ENCODE results near the gene PLSCR1.
"Not testable (repeated sequence)": the region's sequence is repeated elsewhere in the genome, so short reads cannot be mapped to it uniquely, and the experiment has no call there.

The PLSCR1 gene

DNA sequence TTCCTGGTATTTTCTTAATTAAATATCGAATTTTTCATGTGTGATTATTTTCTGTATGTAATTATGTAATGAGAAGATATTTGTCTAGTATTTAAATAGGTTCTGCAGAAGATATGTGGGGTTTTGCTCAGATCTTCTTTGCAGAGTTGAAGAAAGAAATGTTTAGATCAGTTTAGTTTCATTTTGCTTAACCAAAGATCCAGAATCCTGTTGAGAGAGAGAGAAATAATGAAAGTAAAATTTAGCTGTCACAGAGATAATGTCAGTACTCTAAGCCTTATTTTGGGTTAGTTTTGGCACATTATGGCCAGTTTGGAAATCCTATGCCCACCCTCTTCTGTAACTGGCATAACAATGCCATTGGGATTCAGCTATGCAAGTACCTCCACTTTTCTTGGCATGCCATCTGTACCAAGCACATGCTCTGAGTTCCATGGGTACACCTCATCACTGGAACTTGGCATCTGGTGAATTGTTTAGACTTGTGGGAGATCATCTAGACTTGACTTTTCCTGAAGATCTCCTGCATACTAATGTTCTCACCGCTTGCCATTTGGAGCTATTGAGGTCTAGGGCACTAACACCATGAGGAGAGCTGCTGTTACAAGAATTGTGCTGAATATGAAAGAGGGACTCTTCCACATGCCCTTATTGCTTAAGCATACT is 30.9 kb downstream of the PLSCR1 start:
- Mint-ChIP-seq H3K4me1 (no peaks in the 10 kb centered on the region), H3K36me3 (peaks cover 8 to 10% of the 10 kb centered on the region in 2 donors), H3K9me3 (no peaks in the 10 kb centered on the region), H3K27me3 (no peaks in the 10 kb centered on the region), H3K4me3 (no peak overlapping the region), H3K27ac (no peak overlapping the region)
- ATAC-seq (replicated peaks) (no peak), DNase-seq (no peak)

DNA sequence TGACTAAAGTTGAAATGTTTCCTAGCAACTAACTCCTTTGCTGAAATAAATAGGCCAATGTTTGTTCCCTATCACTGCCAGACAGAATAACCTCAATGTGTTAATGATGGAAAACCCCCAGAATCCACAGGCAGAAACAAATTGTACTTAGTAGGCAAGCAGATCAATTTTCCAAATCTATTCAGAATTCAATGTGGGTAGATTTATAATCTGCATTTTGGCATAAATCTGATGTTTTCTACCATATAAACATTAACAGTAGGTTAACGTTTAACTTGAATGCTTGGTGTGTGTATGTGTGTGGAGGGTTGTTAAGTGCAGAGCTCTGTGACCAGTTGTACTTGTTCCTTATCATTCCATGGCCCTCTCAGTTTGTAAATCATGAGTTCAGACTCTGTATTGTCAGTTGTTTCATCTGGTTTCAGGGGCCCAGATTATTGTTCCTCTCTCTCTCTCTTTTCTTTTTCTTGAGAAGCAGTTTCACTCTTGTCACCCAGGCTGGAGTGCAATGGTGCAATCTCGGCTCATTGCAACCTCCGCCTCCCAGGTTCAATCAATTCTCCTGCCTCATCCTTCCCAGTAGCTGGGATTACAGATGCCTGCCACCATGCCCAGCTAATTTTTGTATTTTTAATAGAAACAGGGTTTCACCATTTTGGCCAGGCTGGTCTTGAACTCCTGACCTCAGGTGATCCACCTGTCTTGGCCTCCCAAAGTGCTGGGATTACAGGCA is 32.8 kb downstream of the PLSCR1 start:
- no peaks in the 10 kb centered on the region for H3K9me3 Mint-ChIP-seq
- H3K36me3 Mint-ChIP-seq = peaks cover 5 to 6% of the 10 kb centered on the region in 2 donors
- H3K4me1 Mint-ChIP-seq = peaks cover 0 to 1% of the 10 kb centered on the region in 2 donors
- H3K4me3 Mint-ChIP-seq = no peak overlapping the region
- DNase-seq (no peak), ATAC-seq (replicated peaks) (no peak)
- no peak overlapping the region for H3K27ac Mint-ChIP-seq
- H3K27me3 Mint-ChIP-seq = no peaks in the 10 kb centered on the region

DNA sequence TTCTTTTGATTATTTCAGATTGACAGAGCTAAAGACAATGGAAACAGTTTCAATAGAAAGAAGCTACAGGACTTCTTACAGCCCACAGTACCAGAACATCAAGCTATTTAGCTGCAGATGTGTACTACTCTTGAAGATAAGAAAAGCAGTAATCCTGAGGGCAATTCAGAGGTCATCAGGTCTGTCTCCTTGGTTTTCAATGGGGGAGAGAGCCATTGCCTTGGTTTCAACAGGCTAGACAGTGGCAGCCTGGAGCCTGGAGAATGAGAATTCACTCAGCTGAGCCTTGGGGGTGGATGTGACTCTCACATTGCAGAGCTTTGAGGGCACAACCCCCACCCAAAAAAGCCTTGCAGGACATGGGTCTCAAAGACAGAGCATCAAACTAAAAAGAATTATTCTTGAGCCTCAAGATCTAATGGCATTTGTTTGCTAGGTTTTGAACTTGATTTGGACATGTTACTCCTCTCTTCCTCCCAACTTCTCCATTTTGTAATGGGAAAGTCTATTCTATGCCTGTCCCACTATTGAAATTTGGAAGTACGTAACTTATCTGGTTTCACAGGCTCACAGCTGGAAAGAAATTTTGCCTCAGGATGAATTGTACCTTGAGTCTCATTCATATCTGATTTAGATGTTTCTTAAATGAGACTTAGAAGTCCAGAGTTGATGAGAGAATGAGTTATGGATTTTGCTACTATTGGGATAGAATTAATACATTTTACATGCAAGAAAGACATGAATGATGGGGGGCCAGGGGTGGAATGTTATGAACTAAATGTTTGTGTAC is 36.9 kb downstream of the PLSCR1 start:
- DNase-seq = no peak
- no peak for ATAC-seq (replicated peaks)
- Mint-ChIP-seq H3K27me3 (no peaks in the 10 kb centered on the region), H3K36me3 (peaks cover 3 to 4% of the 10 kb centered on the region in 2 donors), H3K9me3 (peaks cover 0 to 5% of the 10 kb centered on the region in 2 donors), H3K27ac (no peak overlapping the region), H3K4me1 (peaks cover 0 to 6% of the 10 kb centered on the region in 2 donors), H3K4me3 (no peak overlapping the region)

DNA sequence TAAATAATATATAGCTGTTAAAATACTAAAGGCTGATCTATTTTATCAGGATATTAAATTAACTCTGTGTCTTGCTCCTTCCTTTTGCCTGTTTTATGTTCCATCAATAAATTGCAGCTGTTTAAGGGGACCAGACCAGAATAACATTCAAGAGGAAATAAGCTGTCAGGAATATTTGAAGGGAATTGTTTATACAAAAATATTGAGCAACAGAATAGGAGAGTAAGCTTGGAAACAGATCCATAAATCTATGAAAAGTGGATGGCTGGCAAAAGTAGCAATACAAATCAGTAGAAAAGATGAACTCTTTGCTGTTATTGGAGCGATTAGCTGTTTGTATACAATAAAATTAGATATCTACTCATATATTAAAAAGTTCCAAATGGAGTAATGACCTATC is 38.9 kb downstream of the PLSCR1 start:
- Mint-ChIP-seq H3K4me3 (no peak overlapping the region), H3K27ac (no peak overlapping the region), H3K27me3 (no peaks in the 10 kb centered on the region), H3K9me3 (peaks cover 0 to 5% of the 10 kb centered on the region in 2 donors), H3K36me3 (peaks cover 0 to 4% of the 10 kb centered on the region in 2 donors), H3K4me1 (peaks cover 0 to 6% of the 10 kb centered on the region in 2 donors)
- DNase-seq = no peak
- no peak for ATAC-seq (replicated peaks)

DNA sequence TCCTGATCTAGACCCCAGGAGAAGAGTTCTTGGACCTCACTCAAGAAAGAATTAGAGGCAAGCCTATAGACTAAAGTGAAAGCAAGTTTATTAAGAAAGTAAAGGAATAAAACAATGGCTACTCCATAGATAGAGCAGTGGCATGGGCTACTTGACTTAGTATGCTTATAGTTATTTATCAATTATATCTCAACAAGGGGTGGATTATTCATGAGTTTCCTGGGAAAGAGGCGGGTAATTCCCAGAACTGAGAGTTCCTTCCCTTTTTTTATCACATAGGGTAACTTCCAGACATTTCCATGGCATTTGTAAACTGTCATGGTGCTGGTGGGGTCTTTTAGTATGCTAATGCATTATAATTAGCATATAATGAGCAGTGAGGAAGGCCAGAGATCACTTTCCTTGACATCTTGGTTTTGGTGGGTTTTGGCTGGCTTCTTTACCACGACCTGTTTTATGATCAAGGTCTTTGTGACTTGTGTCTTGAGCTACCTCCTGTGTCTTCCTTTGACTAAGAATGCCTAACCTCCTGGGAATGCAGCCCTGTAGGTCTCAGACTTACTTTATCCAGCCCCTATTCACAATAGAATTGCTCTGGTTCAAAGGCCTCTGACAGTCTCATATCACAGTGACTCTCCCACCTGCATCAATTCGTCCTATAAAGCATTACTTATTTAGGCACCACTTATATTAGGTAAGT is 39.8 kb downstream of the PLSCR1 start:
- no peak for DNase-seq
- Mint-ChIP-seq H3K36me3 (peaks cover 0 to 4% of the 10 kb centered on the region in 2 donors), H3K27me3 (no peaks in the 10 kb centered on the region), H3K27ac (no peak overlapping the region), H3K4me1 (peaks cover 0 to 6% of the 10 kb centered on the region in 2 donors), H3K9me3 (peaks cover 0 to 5% of the 10 kb centered on the region in 2 donors), H3K4me3 (no peak overlapping the region)
- ATAC-seq (replicated peaks) = no peak

DNA sequence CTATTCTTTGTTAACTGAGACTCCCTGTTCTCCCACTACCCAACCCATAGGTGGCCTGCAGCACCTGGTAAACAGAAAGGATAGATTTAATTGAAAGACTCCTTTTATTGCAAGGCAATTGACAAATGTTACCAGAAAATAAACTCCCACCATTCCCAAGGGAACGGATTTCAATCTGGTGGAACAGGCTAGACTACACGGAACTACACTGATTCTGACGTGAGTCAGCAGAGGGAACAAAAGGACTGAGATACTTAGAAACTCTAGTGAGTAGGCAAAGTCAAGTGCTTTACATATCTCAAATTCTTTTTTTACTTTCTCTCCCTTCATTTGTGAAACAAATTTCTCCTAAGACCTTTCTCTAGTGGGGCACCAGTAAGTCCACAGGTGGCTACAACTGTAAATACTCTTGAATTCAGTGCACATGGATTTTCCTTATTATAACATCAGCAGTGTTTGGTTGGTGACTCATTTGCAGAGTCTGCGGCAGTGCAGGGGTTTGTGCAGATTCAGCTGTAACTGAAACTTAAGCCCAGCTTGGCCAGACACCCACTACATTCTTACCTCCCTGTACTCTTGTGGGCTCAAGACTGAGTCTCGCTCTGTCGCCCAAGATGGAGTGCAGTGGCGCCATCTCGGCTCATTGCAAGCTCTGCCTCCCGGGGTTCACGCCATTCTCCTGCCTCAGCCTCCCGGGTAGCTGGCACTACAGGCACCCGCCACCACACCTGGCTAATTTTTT is 40.8 kb downstream of the PLSCR1 start:
- DNase-seq = peak; percentile 9
- peaks cover 0 to 5% of the 10 kb centered on the region in 2 donors for H3K9me3 Mint-ChIP-seq
- peaks cover 0 to 6% of the 10 kb centered on the region in 2 donors for H3K4me1 Mint-ChIP-seq
- peaks cover 0 to 4% of the 10 kb centered on the region in 2 donors for H3K36me3 Mint-ChIP-seq
- H3K27me3 Mint-ChIP-seq = no peaks in the 10 kb centered on the region
- ATAC-seq (replicated peaks) = peak; percentile 77 to 89
- no peak overlapping the region for H3K4me3 Mint-ChIP-seq
- H3K27ac Mint-ChIP-seq = no peak overlapping the region

DNA sequence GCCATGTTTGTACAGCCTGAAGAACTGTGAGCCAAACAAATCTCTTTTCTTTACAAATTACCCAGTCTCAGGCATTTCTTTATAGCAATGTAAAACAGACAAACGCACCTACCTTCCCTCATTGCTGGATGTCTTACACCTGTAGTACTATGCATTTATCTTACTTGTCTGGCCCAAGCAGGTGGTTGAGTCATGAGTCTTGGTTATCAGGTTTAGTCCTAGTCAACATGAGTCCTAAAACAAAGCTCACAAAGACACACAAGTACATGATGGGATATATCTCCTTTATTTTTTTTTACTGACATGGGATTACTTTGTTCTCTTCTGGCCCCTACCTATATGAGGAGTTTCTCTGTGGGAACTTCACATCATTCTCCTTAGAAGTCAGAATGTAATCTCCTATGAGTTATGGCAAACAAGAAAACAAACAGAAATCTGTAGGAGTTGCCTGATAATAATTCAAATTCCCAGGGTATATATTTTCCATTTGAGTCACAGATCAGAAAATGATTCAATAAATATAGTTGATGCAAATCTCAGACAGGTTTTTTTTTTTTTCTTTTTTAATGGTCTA is 41.4 kb downstream of the PLSCR1 start:
- peaks cover 0 to 6% of the 10 kb centered on the region in 2 donors for H3K4me1 Mint-ChIP-seq
- no peak for DNase-seq
- H3K36me3 Mint-ChIP-seq = peaks cover 0 to 4% of the 10 kb centered on the region in 2 donors
- H3K27me3 Mint-ChIP-seq = no peaks in the 10 kb centered on the region
- H3K27ac Mint-ChIP-seq = no peak overlapping the region
- no peak overlapping the region for H3K4me3 Mint-ChIP-seq
- peaks cover 0 to 5% of the 10 kb centered on the region in 2 donors for H3K9me3 Mint-ChIP-seq
- no peak for ATAC-seq (replicated peaks)

DNA sequence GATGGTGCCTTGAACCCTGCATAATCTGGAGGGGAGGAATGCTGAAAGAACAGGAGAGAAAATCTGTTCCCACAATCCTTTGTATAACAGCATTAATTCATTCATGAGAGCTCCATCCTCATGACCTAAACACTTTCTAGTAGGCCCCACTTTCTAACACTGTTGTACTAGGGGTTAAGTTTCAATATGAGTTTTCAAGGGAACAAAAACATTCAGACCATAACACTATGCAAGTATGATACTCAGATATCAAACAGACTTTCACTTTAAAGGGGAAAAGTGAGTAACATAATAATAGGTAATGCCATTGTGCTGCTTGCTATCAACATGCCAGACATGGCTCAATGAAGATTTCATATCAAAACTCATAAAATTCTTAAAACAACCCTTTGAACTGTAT is 42.7 kb downstream of the PLSCR1 start:
- Mint-ChIP-seq H3K27me3 (no peaks in the 10 kb centered on the region), H3K36me3 (peaks cover 0 to 4% of the 10 kb centered on the region in 2 donors), H3K4me1 (peaks cover 0 to 6% of the 10 kb centered on the region in 2 donors), H3K9me3 (peaks cover 5% of the 10 kb centered on the region in 2 donors), H3K27ac (no peak overlapping the region), H3K4me3 (no peak overlapping the region)
- ATAC-seq (replicated peaks) (peak; percentile 58 to 76), DNase-seq (no peak)

DNA sequence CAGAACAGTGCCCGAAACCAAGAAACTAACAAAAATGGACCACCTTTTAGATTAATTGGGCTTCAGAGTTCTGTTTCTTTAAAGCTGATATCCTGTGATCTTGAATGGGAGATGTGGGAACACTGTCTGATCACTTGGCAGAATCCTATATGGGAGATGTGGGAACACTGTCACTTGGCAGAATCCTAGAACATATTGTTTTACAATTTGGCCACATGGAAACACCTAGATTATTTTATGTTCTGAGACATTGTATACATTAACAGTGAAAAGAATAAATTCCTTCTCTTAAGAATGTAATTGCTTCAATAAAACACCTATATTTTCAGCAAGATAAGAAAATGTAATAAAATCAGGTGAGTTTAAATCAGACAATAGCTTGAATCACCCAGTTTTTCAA is 44.7 kb downstream of the PLSCR1 start:
- no peak overlapping the region for H3K27ac Mint-ChIP-seq
- DNase-seq (no peak), ATAC-seq (replicated peaks) (no peak)
- no peaks in the 10 kb centered on the region for H3K4me1 Mint-ChIP-seq
- peaks cover 0 to 2% of the 10 kb centered on the region in 2 donors for H3K27me3 Mint-ChIP-seq
- H3K36me3 Mint-ChIP-seq = peaks cover 0 to 4% of the 10 kb centered on the region in 2 donors
- H3K9me3 Mint-ChIP-seq = peaks cover 5% of the 10 kb centered on the region in 2 donors
- no peak overlapping the region for H3K4me3 Mint-ChIP-seq

DNA sequence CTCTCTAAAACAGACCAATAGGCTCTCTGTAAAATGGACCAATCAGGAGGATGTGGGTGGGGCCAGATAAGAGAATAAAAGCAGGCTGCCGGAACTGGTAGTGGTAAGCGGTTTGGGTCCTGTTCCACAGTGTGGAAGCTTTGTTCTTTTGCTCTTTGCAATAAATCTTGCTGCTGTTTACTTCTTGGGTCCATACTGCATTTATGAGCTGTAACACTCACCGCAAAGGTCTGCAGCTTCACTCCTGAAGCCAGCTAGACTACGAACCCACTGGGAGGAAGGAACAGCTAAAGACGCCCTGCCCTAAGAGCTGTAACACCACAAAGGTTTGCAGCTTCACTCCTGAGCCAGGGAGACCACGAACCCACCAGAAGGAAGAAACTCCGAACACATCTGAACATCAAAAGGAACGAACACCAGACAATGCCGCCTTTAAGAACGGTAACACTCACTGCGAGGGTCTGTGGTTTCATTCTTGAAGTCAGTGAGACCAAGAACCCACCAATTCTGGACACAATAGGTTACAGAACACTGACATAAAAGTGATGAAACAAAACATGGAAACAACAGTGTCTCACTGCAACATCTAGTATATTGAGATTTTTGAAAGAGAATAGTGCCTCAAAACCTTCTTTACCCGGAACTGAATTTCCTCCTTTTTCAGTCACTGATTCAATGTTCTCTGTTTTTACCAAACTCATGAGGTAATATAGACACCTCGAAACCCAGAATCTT is 46.2 kb downstream of the PLSCR1 start:
- peaks cover 0 to 10% of the 10 kb centered on the region in 2 donors for H3K27me3 Mint-ChIP-seq
- no peak for DNase-seq
- no peak overlapping the region for H3K27ac Mint-ChIP-seq
- ATAC-seq (replicated peaks) = no peak
- no peaks in the 10 kb centered on the region for H3K4me1 Mint-ChIP-seq
- H3K9me3 Mint-ChIP-seq = peaks cover 5% of the 10 kb centered on the region in 2 donors
- peak overlapping the region; percentile 5 to 61 for H3K4me3 Mint-ChIP-seq
- H3K36me3 Mint-ChIP-seq = peaks cover 0 to 4% of the 10 kb centered on the region in 2 donors

DNA sequence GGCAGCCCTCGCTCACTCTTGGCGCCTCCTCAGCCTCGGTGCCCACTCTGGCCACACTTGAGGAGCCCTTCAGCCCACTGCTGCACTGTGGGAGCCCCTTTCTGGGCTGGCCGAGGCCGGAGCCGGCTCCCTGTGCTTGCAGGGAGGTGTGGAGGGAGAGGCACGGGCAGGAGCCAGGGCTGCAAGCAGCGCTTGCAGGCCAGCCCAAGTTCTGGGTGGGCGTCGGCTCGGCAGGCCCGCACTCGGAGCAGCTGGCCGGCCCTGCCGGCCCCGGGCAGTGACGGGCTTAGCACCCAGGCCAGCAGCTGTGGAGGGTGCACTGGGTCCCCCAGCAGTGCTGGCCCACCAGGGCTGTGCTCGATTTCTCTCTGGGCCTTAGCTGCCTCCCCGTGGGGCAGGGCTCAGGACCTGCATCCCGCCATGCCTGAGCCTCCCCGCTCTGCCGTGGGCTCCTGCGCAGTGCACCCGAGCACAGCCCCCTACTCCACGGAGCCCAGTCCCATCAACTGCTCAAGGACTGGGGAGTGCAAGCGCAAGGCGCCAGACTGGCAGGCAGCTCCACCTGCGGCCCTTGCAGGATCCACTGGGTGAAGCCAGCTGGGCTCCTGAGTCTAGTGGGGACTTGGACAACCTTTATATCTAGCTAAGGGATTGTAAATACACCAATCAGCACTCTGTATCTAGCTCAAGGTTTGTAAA is 47.1 kb downstream of the PLSCR1 start:
- H3K4me3 Mint-ChIP-seq; H3K27ac Mint-ChIP-seq; H3K9me3 Mint-ChIP-seq; ATAC-seq (replicated peaks); DNase-seq; H3K4me1 Mint-ChIP-seq; H3K36me3 Mint-ChIP-seq: not testable (repeated sequence)
- peaks cover 4 to 12% of the 10 kb centered on the region in 2 donors for H3K27me3 Mint-ChIP-seq

DNA sequence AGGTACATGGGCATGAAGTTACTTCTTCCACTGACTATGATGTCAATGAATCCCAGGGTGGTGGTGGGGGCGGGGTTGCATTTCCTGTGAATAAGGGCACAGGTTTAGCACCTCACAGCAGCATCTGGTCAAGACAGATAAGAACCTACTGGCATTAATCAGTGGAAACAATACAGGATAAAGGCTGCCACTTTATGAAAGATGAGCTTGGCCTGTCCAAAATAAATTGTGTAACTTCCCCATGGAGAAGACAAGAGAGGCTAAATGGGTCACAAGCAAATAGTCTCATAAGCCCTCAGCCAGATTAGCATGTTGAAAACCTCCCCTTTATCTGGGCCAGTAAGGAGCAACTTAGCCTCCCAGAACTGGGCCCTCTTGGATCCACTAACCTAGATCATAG is 47.7 kb downstream of the PLSCR1 start:
- ATAC-seq (replicated peaks) (no peak), DNase-seq (no peak)
- H3K27ac Mint-ChIP-seq = no peak overlapping the region
- no peaks in the 10 kb centered on the region for H3K36me3 Mint-ChIP-seq
- H3K4me3 Mint-ChIP-seq = no peak overlapping the region
- H3K27me3 Mint-ChIP-seq = peaks cover 10 to 12% of the 10 kb centered on the region in 2 donors
- no peaks in the 10 kb centered on the region for H3K4me1 Mint-ChIP-seq
- H3K9me3 Mint-ChIP-seq = peaks cover 0 to 5% of the 10 kb centered on the region in 2 donors

All from stimulated activated naive B cell treated with anti-CD40 and anti-IgM and Interleukin-4, amounts not matched to agents 10 μg/mL and 1 μg/mL and 100 μg/mL, for 72 hours (primary cell).